ENCODE data around the gene CFAP221.

CFAP221 gene

DNA sequence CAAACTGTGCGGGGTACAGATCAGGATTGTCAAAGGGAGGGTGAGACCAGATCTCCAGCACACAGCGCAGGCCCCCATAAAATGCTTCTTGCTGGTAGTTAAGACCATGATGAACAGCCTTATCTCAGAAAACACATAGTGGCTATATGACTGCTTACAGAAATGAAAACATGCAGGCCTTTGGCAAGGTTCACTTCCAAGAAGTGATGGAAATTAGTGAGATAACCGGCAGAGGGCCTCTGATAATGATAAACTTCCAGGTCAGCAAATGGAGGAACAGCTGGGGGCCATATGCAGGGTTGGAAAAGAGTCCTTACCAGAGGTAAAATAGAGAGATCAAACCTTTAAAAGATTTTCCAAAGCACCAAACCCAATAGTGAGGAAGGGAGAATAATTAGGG is 46.6 kb downstream of the CFAP221 start:
- TF ChIP-seq FOXP2 (optimal IDR thresholded peaks at IDR 0.05; ENCODE audit: borderline replicate concordance, extremely low read depth, extremely low read length, insufficient read depth) (no peak), SIN3A (IDR thresholded peaks at IDR 0.05; ENCODE audit: borderline replicate concordance, insufficient read depth, low read length) (no peak), TAF1 (IDR thresholded peaks at IDR 0.05; ENCODE audit: borderline replicate concordance, insufficient read depth, low read length) (no peak), POLR2AphosphoS5 (IDR thresholded peaks at IDR 0.05; ENCODE audit: low read depth, low read length) (no peak)
- TF ChIP-seq, protein P1, sequence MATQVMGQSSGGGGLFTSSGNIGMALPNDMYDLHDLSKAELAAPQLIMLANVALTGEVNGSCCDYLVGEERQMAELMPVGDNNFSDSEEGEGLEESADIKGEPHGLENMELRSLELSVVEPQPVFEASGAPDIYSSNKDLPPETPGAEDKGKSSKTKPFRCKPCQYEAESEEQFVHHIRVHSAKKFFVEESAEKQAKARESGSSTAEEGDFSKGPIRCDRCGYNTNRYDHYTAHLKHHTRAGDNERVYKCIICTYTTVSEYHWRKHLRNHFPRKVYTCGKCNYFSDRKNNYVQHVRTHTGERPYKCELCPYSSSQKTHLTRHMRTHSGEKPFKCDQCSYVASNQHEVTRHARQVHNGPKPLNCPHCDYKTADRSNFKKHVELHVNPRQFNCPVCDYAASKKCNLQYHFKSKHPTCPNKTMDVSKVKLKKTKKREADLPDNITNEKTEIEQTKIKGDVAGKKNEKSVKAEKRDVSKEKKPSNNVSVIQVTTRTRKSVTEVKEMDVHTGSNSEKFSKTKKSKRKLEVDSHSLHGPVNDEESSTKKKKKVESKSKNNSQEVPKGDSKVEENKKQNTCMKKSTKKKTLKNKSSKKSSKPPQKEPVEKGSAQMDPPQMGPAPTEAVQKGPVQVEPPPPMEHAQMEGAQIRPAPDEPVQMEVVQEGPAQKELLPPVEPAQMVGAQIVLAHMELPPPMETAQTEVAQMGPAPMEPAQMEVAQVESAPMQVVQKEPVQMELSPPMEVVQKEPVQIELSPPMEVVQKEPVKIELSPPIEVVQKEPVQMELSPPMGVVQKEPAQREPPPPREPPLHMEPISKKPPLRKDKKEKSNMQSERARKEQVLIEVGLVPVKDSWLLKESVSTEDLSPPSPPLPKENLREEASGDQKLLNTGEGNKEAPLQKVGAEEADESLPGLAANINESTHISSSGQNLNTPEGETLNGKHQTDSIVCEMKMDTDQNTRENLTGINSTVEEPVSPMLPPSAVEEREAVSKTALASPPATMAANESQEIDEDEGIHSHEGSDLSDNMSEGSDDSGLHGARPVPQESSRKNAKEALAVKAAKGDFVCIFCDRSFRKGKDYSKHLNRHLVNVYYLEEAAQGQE (IDR thresholded peaks at IDR 0.05; ENCODE audit: insufficient read depth in 1 of 2, low read depth in 2 of 2, low read length in 2 of 2), result no peak

DNA sequence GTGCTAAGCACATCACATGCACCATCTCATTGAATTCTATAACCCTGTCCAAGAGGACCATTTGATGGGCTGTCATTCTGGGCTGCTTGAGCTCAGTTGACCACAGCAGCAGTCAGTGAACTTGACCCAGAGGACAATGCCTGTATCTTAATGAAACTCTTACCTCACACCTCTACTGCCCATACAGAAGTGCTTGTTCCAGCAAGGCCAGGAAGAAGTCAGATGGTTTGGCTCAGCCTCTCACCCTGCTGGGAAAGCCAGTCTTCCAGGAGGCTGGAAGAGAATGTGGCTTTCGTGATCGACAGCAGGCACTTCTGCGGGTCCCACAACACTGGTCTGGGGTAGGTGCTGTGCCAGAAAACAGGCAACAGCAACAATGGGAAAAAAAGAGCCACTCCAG is 47.3 kb downstream of the CFAP221 start:
- TF ChIP-seq FOXP2 (optimal IDR thresholded peaks at IDR 0.05; ENCODE audit: borderline replicate concordance, extremely low read depth, extremely low read length, insufficient read depth) (no peak), SIN3A (IDR thresholded peaks at IDR 0.05; ENCODE audit: borderline replicate concordance, insufficient read depth, low read length) (no peak), POLR2AphosphoS5 (IDR thresholded peaks at IDR 0.05; ENCODE audit: low read depth, low read length) (no peak), TAF1 (IDR thresholded peaks at IDR 0.05; ENCODE audit: borderline replicate concordance, insufficient read depth, low read length) (no peak)
- TF ChIP-seq, protein P1 (IDR thresholded peaks at IDR 0.05; ENCODE audit: insufficient read depth in 1 of 2, low read depth in 2 of 2, low read length in 2 of 2), result no peak

DNA sequence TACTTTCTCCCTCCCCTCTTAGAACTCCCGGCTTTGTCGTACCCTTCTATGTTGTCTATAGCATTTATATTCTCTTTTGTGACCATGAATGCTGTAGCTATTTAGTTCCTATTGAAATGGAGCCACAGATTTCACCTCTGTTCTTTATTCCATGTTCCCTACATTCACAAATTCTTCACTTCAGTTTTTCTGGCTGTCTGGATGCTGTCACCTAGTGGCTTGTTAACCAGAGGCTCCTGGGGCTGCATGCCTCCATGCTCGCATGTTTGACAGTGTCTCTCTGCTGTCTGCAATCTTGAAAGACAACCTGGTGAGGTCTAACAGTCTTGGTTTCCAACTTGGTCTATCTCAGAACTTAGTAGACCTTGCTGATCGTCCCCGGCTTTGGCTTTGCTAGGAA is 48.2 kb downstream of the CFAP221 start:
- TF ChIP-seq SIN3A (IDR thresholded peaks at IDR 0.05; ENCODE audit: borderline replicate concordance, insufficient read depth, low read length) (no peak), FOXP2 (optimal IDR thresholded peaks at IDR 0.05; ENCODE audit: borderline replicate concordance, extremely low read depth, extremely low read length, insufficient read depth) (no peak), POLR2AphosphoS5 (IDR thresholded peaks at IDR 0.05; ENCODE audit: low read depth, low read length) (no peak), TAF1 (IDR thresholded peaks at IDR 0.05; ENCODE audit: borderline replicate concordance, insufficient read depth, low read length) (no peak)
- TF ChIP-seq, protein P1 (IDR thresholded peaks at IDR 0.05; ENCODE audit: insufficient read depth in 1 of 2, low read depth in 2 of 2, low read length in 2 of 2), result no peak

DNA sequence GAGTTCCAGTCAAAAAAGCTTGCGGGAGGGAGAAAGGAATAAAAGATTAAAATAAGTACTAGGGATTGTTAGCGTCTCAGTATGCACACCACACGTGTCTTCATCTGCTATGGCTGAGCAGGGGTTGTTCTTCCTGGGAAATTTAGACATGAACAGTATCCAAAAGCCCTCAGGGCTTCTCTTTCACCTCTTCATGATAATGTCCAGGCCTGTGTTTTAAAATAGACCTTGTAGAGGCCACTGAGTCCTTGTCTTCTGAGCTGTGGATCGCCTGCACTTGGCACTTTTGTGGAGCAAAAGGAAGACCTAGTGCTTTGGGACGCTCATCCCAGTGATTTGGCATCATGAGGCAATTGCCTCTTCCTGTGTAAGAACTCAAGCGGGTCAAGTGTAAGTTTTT is 52.4 kb downstream of the CFAP221 start:
- TF ChIP-seq FOXP2 (optimal IDR thresholded peaks at IDR 0.05; ENCODE audit: borderline replicate concordance, extremely low read depth, extremely low read length, insufficient read depth) (no peak), POLR2AphosphoS5 (IDR thresholded peaks at IDR 0.05; ENCODE audit: low read depth, low read length) (no peak), TAF1 (IDR thresholded peaks at IDR 0.05; ENCODE audit: borderline replicate concordance, insufficient read depth, low read length) (no peak), SIN3A (IDR thresholded peaks at IDR 0.05; ENCODE audit: borderline replicate concordance, insufficient read depth, low read length) (no peak)
- TF ChIP-seq, protein P1 (IDR thresholded peaks at IDR 0.05; ENCODE audit: insufficient read depth in 1 of 2, low read depth in 2 of 2, low read length in 2 of 2), result no peak

Measured in PFSK-1 (cell line).